ENCODE data around the gene C1QL1. TPM values are rescaled to one million over a fixed set of nuclear protein-coding genes. Genes with fewer than 3 reads are reported as not detected.
A peak's percentile ranks its signal among the peaks of the same experiment; 100 is the strongest.

The C1QL1 gene
- total RNA-seq, 1 donor from 2014 or later = 1.6 TPM

DNA sequence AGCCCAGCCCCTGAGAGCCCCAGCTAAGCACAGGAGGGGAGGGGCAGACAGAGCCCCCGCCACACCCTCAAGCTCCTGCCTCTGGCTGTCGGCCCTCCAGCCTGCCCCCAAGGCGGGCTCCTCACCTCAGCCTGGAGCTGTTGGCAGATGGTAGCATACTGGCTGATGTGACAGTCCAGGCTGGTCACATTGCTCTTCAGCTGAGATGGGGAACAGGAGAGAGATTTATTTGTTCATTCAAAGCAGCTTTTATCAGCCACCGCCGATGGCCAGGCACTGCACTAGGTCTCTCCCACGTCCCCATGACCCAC lies 35.4 kb downstream of the C1QL1 start:
- TF ChIP-seq, protein P1, sequence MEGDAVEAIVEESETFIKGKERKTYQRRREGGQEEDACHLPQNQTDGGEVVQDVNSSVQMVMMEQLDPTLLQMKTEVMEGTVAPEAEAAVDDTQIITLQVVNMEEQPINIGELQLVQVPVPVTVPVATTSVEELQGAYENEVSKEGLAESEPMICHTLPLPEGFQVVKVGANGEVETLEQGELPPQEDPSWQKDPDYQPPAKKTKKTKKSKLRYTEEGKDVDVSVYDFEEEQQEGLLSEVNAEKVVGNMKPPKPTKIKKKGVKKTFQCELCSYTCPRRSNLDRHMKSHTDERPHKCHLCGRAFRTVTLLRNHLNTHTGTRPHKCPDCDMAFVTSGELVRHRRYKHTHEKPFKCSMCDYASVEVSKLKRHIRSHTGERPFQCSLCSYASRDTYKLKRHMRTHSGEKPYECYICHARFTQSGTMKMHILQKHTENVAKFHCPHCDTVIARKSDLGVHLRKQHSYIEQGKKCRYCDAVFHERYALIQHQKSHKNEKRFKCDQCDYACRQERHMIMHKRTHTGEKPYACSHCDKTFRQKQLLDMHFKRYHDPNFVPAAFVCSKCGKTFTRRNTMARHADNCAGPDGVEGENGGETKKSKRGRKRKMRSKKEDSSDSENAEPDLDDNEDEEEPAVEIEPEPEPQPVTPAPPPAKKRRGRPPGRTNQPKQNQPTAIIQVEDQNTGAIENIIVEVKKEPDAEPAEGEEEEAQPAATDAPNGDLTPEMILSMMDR (IDR thresholded peaks at IDR 0.05) = no peak
- no peak overlapping the region for H3K27ac Mint-ChIP-seq (ENCODE audit: unreplicated experiment)
- H3K9me3 Mint-ChIP-seq (ENCODE audit: low read depth) = no peaks in the 10 kb centered on the region
- no peak overlapping the region for H3K4me3 Mint-ChIP-seq (ENCODE audit: unreplicated experiment)
- H3K36me3 Mint-ChIP-seq (ENCODE audit: low read depth) = no peaks in the 10 kb centered on the region
- no peaks in the 10 kb centered on the region for H3K4me1 Mint-ChIP-seq (ENCODE audit: low read depth)
- no peaks in the 10 kb centered on the region for H3K27me3 Mint-ChIP-seq (ENCODE audit: low read depth)
- DNase-seq (ENCODE audit: low spot score) = no peak

DNA sequence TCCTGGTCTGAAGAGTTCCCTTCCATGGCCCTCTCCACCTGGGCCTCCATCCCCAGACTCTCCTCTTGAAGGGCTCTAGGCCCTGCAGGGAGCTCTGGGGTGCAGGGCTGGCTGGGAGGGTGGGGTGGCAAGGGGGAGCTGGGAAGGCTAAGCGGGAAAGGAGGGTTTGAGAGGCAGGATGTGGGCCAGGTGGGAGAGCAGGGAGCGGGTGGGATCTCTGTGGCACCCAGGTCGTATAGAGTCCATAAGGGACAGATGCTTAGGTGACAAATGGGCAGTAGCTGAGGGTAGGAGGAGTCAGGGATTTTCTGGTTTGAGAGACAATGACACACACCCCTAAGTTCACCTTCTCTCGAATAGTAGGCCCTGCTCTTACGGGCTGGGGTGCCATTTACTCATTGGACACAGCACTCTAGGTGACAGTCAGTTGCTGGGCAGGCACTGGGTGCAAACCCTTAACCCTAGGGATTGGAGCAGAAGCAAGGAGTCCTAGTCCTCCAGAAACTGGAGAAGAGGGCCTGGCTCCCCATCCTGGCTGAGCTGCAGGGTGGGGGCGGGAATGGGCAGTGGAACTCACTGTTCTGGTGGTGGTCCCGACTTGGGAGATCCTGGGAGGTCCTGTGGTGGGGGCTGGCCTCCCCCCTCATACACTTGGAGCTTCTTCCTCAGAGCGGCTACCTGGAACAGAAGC lies 35.9 kb downstream of the C1QL1 start:
- Mint-ChIP-seq H3K27me3 (ENCODE audit: low read depth) (no peaks in the 10 kb centered on the region), H3K9me3 (ENCODE audit: low read depth) (no peaks in the 10 kb centered on the region), H3K4me1 (ENCODE audit: low read depth) (no peaks in the 10 kb centered on the region), H3K36me3 (ENCODE audit: low read depth) (no peaks in the 10 kb centered on the region), H3K4me3 (ENCODE audit: unreplicated experiment) (no peak overlapping the region), H3K27ac (ENCODE audit: unreplicated experiment) (no peak overlapping the region)
- TF ChIP-seq, protein P1 (IDR thresholded peaks at IDR 0.05) = no peak
- peak; percentile 64 for DNase-seq (ENCODE audit: low spot score)

GRCh38 chr17:44931376-44931775 lies 36.7 kb downstream of the C1QL1 start:
- Mint-ChIP-seq H3K36me3 (ENCODE audit: low read depth) (no peaks in the 10 kb centered on the region), H3K4me3 (ENCODE audit: unreplicated experiment) (no peak overlapping the region), H3K27me3 (ENCODE audit: low read depth) (no peaks in the 10 kb centered on the region), H3K9me3 (ENCODE audit: low read depth) (no peaks in the 10 kb centered on the region), H3K27ac (ENCODE audit: unreplicated experiment) (no peak overlapping the region), H3K4me1 (ENCODE audit: low read depth) (no peaks in the 10 kb centered on the region)
- peak; percentile 54 for DNase-seq (ENCODE audit: low spot score)
- TF ChIP-seq, protein P1 (IDR thresholded peaks at IDR 0.05) = no peak

DNA sequence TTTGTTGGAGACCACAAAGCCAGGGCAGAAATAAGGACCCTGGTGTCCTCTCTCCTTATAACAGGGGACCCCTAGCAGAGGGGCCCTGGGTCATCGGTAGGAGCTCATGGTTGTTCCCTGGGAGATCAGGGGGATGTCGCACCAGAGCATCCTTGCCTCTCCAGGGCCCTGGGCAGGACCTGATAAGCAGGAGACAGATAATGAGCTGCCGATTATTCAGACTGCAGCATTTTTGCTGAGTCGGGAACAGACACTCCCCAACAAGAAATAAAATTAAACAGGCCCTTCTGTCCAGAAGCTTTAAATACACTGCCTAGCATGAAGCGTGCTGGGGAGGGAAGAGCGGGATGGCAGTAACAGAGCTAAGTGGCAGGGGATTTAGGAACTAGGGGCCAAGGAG lies 37.4 kb downstream of the C1QL1 start:
- H3K4me1 Mint-ChIP-seq (ENCODE audit: low read depth) = no peaks in the 10 kb centered on the region
- H3K4me3 Mint-ChIP-seq (ENCODE audit: unreplicated experiment) = no peak overlapping the region
- H3K27me3 Mint-ChIP-seq (ENCODE audit: low read depth) = no peaks in the 10 kb centered on the region
- H3K36me3 Mint-ChIP-seq (ENCODE audit: low read depth) = no peaks in the 10 kb centered on the region
- no peaks in the 10 kb centered on the region for H3K9me3 Mint-ChIP-seq (ENCODE audit: low read depth)
- TF ChIP-seq, protein P1 (IDR thresholded peaks at IDR 0.05) = no peak
- no peak overlapping the region for H3K27ac Mint-ChIP-seq (ENCODE audit: unreplicated experiment)
- DNase-seq (ENCODE audit: low spot score) = peak; percentile 41

DNA sequence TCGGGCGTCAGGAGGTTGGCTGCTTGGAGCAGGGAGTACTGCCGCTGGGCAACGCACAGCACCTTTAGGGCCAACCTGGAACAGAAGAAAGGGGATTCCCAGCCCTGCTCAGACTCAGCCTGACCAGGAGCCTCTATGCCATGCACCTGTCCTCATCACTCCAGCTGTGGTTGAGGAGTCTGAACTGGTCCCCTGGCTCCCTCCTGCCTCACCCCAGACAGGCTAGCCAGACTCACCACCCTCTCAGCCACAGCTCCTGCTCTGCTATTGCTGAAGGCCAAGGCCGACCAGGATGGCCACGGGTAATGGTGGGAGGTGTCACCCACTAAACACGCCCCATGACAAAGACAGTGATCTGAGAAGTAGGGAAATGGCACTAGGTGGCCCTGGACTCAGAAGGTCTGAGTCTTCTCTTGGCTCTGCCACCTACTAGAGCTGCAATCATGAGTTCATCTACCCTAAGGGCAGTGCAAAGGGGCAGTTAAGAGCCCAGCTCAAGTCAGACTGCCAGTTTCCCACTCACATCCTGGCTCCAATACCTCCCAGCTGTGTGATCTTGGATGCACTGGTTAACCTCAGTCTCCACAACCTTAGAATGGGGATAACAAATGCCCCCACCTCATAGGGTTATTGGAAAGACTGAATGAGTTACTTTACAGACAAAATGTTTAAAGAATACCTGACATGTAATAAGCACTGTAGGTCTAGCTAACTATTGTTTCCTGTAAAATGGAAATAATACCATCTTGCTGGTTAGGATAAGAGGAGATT lies 39.0 kb downstream of the C1QL1 start:
- Mint-ChIP-seq H3K27ac (ENCODE audit: unreplicated experiment) (no peak overlapping the region), H3K4me3 (ENCODE audit: unreplicated experiment) (no peak overlapping the region), H3K27me3 (ENCODE audit: low read depth) (no peaks in the 10 kb centered on the region), H3K36me3 (ENCODE audit: low read depth) (no peaks in the 10 kb centered on the region), H3K9me3 (ENCODE audit: low read depth) (no peaks in the 10 kb centered on the region), H3K4me1 (ENCODE audit: low read depth) (no peaks in the 10 kb centered on the region)
- TF ChIP-seq, protein P1 (IDR thresholded peaks at IDR 0.05) = no peak
- peak; percentile 51 for DNase-seq (ENCODE audit: low spot score)
